GM18907 (cell line): ENCODE data around the gene NRN1.
"Not testable (repeated sequence)": the region's sequence is repeated elsewhere in the genome, so short reads cannot be mapped to it uniquely, and the experiment has no call there.

ENCODE experiments used
- ATAC-seq: cut with Tn5 transposase; IDR thresholded peaks from one replicate; pipeline ENCODE4 v1.9.1; 2021; ENCODE audit warnings: mild to moderate bottlenecking, moderate library complexity; ENCODE audit not compliant: unreplicated experiment

Gene NRN1

GRCh38 chr6:6006428-6007365, at the start of gene NRN1:
Gene NRN1, minus strand, starts transcription at chr6:6006925. Its CDS starts 176 bp downstream, at chr6:6006749.
- no peak for ATAC-seq

DNA sequence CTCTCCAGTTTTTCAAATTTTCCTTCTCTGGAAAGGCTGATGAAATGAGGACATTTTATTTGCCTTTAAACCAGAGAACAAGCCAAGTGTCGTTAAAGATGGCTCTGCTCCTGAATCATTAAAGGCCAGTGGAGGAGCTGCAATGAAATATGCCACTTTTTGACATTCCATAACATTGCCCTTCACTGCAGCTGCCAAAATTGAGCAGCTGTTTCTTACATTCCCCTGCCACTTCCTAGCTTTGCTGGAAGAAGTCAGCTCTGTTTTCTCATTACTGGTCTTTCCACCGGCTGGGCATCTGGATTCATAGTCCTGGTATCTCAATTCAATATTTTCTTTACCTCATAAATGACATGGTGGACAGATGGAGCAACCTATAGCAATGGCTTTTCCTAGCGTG, 45.5 kb upstream of the NRN1 start:
- ATAC-seq = no peak

- ATAC-seq = no peak
Observed at GRCh38 chr6:6046716-6047115, 40.0 kb upstream of the NRN1 start.

DNA sequence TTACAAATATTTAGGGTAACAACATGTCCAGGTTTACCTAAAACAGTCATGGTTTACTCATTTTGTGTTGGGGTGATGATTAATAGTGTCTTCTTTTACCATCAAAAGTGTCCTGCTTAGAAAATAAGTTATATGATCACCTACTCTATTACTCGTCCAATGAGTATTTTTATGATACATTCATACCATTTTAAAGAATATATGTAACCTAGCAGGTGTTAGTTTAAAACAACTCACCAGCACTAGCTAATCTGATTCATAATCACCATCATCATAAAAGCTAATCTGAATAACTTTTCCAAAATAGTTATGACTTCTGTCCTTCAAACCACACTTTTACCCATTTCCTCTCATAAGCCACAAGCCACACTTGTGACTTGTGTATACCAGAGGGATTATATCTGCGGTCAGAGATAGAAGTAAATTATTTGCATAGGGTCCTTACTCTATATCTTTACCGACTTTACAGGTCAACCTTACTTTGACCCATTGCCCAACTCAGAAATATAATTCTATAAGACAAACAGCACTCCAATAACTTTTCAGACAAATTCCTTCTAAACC, 33.3 kb upstream of the NRN1 start:
- no peak for ATAC-seq

DNA sequence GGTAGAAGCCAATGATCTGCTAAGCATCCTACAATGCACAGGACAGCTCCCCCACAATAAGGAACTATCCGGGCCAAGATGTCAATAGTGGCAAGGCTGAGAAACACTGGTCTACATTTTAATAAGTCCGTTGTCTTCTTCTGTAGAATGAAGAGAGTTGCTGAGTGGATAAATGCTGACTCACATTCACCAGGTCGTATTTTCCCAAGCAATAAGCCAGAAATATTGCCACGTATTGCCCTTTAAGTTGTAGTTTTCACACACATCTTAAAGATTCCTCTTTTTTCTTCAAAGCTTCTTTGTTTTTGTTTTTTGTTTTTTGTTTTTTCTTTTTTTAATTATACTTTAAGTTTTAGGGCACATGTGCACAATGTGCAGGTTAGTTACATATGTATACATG, 30.5 kb upstream of the NRN1 start:
- no peak for ATAC-seq

GRCh38 chr6:6033858-6034257, 27.1 kb upstream of the NRN1 start:
- ATAC-seq = no peak

GRCh38 chr6:6026513-6027205, 19.9 kb upstream of the NRN1 start:
- ATAC-seq = no peak

DNA sequence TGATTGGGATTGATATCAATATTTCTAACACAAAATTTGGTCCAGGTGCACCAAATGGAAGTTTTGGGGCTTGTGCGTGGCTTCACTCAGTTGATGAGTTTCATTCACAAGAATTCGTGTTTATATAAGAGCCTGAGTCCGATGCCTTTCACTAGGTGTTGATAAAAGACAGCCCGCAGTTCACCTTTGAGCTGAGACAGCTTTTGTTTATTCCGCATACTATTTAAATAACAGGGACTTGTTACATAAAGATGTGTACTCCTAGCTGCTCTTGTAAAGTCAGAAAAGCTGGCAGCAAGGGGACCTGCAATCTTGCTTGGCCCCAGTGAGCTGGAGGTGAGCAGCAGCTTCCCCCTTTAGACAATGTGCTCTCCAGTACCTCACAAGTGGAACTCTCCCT, 19.0 kb upstream of the NRN1 start:
- ATAC-seq = no peak

DNA sequence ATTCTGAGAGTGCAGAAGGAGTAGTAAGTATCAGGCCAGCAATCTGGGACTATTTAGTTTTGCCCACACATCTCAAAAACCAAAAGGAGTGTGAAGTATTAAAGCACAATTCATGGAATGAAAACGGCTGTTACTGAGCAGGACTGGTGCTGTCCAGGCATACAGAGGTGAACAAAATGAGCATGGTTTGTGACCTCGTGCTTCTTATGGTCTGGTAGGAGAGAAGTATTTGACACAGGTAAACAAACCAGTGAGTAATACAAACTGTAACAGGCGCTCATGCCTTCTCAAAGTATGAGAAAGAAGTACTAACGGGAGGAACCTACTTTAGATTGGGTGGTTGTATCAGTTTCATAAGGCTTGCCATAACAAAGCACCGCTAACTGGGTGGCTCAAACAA, 17.5 kb upstream of the NRN1 start:
- ATAC-seq = no peak

GRCh38 chr6:6022841-6023240, 16.1 kb upstream of the NRN1 start:
- not testable (repeated sequence) for ATAC-seq

GRCh38 chr6:6008648-6009421, 2.1 kb upstream of the NRN1 start:
- peak; percentile 72 for ATAC-seq

DNA sequence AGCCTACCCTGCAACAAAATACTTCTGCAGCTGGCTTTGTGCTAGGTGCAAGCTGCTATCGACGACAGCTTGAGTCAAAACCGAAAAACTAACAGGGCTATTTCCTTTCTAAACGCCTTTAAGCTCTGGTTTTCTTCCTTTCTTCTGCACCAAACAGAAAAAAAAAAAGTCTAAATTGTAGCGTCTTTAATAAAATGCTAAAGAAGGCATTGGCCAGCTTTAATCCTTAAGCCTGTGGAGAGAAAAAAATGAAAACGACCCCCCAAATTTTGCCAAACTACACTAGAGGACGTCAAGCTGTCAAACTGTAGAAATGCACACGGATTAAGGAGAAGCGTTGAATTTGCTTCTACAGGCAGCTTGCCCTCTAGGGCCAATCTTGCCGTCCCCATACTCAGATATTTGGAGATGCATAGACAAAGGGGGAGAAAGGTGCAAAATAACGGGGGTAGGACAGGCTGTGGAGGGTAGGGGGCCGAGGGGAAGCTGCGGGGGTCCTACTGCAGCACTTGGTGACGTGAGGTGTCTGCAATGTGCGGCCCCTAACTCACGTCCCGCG, 1.4 kb upstream of the NRN1 start:
- peak; percentile 21 for ATAC-seq

DNA sequence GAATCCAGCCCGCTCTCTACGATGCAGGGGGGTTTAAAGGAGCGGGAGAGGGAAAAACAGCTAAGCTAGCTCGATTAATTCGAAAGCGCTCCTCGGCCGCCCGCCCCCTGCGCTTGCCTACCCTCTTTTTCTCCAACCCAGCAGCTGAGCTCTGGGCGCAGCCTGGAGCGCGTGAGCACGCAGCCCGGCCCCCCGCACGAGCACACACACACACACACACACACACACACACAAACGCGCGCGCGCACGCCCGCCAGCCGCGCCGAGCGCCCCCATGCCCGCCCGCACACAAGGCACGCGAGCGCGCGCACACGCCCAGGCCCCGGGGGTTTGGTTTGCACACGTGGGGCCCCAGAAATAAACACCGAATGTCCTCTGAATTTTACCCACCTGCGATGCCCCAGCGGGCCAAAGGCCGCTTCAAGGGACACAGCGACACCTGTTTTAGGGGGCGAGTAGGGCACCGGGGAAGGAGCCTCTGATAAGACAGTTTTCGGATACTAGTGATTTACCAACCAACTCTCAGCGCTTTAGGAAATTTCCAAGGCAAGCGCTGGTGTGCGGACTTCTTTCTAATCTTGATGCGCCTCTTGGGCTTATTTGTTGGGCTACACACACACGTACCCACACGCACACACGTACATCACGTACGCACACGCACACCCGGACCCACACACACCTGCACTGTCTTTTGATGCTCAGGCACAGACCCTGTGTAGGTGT, 802 bp upstream of the NRN1 start:
- ATAC-seq = no peak

DNA sequence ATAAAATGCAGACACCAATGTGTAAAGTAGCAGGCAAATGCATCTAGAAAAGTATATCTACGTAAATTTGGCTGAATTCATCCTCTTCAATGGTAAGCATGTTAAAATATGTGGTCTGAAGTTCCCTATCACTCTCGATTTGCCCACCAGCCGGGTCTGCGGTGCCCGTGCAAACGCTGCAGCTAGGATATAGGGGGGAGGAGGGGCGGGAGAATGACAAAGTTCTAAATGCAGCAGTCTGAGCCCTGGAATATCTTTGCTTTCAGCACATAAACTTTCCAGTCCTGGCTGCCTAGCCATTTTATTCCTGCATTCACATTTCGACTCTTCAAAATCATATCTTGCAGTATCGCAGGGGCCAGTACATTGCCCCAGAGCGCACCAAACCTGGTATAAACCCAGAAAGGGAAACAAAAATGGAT, 708 bp downstream of the NRN1 start:
- ATAC-seq = no peak

DNA sequence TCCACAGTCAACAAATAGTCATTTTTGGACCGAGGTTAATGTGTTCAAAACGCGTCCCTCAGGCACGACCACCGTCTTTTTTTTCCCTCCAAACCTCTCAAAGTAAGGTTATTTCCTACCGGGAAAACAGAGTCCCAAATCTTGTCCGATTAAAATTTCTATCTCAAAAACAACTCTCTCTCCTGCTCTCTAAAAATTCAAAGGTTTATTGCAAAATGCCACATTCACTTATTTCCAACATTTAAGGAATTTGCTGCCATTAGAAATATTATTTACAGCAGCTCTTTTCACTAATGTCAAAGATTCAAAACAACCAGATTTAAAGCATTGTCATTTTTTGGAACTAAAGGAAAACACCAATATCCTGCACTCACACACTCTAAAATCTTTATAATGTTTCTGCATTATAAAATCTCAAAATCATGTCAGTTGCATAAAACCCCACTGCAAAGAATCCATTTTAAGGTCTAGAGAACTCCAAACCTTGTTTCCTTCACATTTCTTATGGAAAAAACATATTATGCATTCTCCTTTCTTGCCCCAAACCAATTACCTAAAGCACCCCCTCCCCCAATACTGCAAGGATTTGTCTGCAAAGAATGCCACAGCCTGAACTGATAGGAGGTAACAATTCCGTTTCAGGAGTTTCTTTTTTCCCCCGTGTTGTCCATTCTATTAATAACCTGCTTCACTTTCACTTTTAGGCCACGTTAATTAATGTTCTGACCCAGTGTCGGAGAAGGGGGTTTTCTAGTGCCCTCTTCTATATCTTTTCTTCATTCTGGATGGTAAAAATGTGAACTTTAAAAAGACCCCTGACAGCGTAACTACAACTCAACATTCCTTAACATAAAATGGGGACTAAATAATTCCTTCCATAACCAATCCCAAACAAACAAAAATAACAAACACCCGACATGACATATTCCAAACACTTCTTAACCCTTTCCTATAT, 1.4 kb downstream of the NRN1 start:
- no peak for ATAC-seq

GRCh38 chr6:6004390-6004995, 2.2 kb downstream of the NRN1 start:
- no peak for ATAC-seq

DNA sequence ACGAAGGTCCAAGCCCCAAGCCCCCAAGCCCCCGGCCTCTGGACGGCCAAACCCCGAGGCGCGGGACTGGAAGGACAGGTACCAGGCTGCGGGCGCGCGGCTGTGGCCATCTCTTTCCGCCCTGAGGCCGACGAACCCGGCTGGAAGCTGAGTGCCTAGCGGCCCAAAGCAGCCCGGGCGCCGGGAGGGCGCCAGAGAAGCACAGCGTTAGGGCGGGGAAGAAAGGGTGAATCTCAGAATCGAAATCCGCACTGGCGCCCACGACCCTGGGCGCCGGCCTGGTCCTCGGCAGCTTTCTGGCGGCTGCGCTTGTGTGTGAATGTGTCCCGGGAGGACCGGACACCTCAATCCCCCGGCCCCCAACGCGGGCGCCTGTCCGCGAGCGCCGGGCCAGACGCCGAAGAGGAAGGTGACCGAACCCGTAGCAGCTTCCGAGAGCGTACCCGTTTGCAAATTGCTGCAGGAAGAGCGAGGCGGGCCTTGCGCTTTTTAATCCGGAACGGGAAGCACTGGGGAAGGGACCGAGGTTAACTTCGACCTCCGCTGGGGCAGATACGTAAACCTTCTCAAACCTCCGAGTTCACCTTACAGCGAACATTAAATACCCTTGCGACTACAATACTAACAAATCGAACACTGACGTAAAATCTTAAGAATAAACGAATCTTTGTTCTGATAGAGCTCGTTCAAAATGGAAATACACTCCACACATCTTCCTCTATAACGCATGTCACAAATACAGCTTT, 2.9 kb downstream of the NRN1 start:
- no peak for ATAC-seq
